GM12873 (cell line): ENCODE results near the gene PTDSS2.

Experiments
- CTCF ChIP-seq: IDR thresholded peaks from 2 replicates; pipeline ENCODE4 v1.5.1; 2012; ENCODE audit warnings: low read depth, mild to moderate bottlenecking, moderate library complexity, low read length, control low read depth; ENCODE audit not compliant: insufficient read depth; ENCODE audit errors: missing control alignments

Gene PTDSS2

GRCh38 chr11:441043-441417 is 9.0 kb upstream of the PTDSS2 start:
- no peak for TF ChIP-seq CTCF

GRCh38 chr11:441418-442274 is 8.4 kb upstream of the PTDSS2 start, which contains the start of gene ANO9:
ANO9 (minus strand) TSS chr11:442011; CDS start chr11:441926, 85 bp downstream.
- no peak for TF ChIP-seq CTCF

- TF ChIP-seq CTCF = no peak
Observed at GRCh38 chr11:442611-443081, 7.4 kb upstream of the PTDSS2 start.

- TF ChIP-seq CTCF = no peak
Observed at GRCh38 chr11:443542-444199, 6.4 kb upstream of the PTDSS2 start.

- no peak for TF ChIP-seq CTCF
Observed at GRCh38 chr11:444396-445144, 5.5 kb upstream of the PTDSS2 start.

- TF ChIP-seq CTCF = no peak
Observed at GRCh38 chr11:445765-446588, 4.1 kb upstream of the PTDSS2 start.
